Uterus (tissue), 2 donors: ENCODE results near the gene API5.

Experiments
- CTCF ChIP-seq, 4 experiments: fragments of 200-600 bp in 2 of 4; fragments of 450-650 bp in 2 of 4; sonication (generic) in 2 of 4; IDR thresholded peaks; one replicate each; pipeline ENCODE4 v1.5.1; 2016 to 2019; ENCODE audit warnings: antibody characterized with exemption in 4 of 4, mild to moderate bottlenecking in 2 of 4, moderate library complexity in 1 of 4
- POLR2A ChIP-seq, 2 donors: fragments of 450-650 bp; IDR thresholded peaks; one replicate each; pipeline ENCODE4 v1.6.1; 2016; ENCODE audit warnings: antibody characterized with exemption in 2 of 2, mild to moderate bottlenecking in 1 of 2, moderate library complexity in 1 of 2

- no peak for TF ChIP-seq POLR2A (IDR thresholded peaks at IDR 0.05)
- TF ChIP-seq CTCF (IDR thresholded peaks at IDR 0.05): no peak
These were observed 33.4 kb upstream of the API5 start for GRCh38 chr11:43278193-43278956.
